ENCODE measurements around the gene C1QTNF6. TPM values are rescaled to one million over a fixed set of nuclear protein-coding genes. Genes with fewer than 3 reads are reported as not detected.

The C1QTNF6 gene
- total RNA-seq, 4 donors from 2014 or later = 1.7 to 4.8 (median 3.6) TPM

DNA sequence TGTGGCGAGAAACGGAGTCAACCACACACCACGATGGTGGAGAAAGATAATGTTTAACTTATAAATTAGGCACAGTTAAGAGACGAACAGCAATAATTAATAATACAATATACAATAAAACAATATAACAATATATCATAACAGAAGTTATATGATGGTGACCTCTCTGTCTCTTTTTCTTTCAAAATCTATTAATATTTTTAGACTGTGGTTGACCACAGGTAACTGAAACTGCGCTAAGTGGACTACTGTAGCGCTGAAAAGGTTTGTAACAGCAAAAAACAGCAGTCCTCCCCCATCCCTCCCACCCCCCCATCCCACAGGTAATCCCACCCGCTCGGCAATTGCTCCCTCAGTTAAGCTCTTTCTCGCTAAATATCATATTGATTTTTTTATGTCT, 27.8 kb upstream of the C1QTNF6 start:
- no peaks in the 10 kb centered on the region for H3K9me3 ChIP-seq
- TF ChIP-seq POLR2A (IDR thresholded peaks at IDR 0.05) = no peak
- TF ChIP-seq, protein P1, sequence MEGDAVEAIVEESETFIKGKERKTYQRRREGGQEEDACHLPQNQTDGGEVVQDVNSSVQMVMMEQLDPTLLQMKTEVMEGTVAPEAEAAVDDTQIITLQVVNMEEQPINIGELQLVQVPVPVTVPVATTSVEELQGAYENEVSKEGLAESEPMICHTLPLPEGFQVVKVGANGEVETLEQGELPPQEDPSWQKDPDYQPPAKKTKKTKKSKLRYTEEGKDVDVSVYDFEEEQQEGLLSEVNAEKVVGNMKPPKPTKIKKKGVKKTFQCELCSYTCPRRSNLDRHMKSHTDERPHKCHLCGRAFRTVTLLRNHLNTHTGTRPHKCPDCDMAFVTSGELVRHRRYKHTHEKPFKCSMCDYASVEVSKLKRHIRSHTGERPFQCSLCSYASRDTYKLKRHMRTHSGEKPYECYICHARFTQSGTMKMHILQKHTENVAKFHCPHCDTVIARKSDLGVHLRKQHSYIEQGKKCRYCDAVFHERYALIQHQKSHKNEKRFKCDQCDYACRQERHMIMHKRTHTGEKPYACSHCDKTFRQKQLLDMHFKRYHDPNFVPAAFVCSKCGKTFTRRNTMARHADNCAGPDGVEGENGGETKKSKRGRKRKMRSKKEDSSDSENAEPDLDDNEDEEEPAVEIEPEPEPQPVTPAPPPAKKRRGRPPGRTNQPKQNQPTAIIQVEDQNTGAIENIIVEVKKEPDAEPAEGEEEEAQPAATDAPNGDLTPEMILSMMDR (IDR thresholded peaks at IDR 0.05) = no peak
- 82 to 88% methylated on average over 9 of the region's 9 CpGs for WGBS, 2 donors
- H3K36me3 ChIP-seq = no peaks in the 10 kb centered on the region
- no peak for DNase-seq
- intact Hi-C loops (cut with DNase I) = no loop called here
- H3K4me3 ChIP-seq (replicated peaks in 1 of 3) = no peak overlapping the region
- H3K27ac ChIP-seq = no peak overlapping the region
- no peaks in the 10 kb centered on the region for H3K27me3 ChIP-seq
- H3K4me1 ChIP-seq = no peaks in the 10 kb centered on the region

DNA sequence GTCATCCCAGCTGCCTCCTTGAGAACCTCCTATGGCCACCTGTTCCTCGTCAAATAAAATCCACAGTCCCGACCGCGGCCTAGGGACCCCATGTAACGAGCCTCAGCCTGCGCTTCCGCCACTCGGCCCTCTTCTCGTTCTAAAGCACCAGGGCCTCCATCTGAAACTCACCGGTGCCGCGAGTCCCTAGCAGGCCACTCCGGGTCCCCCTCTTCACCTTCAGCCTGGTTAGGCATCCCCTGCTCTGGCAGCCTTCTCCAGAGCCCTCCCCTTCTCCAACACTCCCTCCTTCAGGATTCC, 26.6 kb upstream of the C1QTNF6 start:
- 75 to 78% methylated on average over 13 of the region's 13 CpGs for WGBS, 2 donors
- no peak for DNase-seq
- H3K27me3 ChIP-seq = no peaks in the 10 kb centered on the region
- intact Hi-C loops (cut with DNase I) = no loop called here
- no peak overlapping the region for H3K27ac ChIP-seq
- TF ChIP-seq, protein P1 (IDR thresholded peaks at IDR 0.05) = no peak
- TF ChIP-seq POLR2A (IDR thresholded peaks at IDR 0.05) = no peak
- no peaks in the 10 kb centered on the region for H3K36me3 ChIP-seq
- H3K4me1 ChIP-seq = no peaks in the 10 kb centered on the region
- H3K9me3 ChIP-seq = no peaks in the 10 kb centered on the region
- no peak overlapping the region for H3K4me3 ChIP-seq (replicated peaks in 1 of 3)

DNA sequence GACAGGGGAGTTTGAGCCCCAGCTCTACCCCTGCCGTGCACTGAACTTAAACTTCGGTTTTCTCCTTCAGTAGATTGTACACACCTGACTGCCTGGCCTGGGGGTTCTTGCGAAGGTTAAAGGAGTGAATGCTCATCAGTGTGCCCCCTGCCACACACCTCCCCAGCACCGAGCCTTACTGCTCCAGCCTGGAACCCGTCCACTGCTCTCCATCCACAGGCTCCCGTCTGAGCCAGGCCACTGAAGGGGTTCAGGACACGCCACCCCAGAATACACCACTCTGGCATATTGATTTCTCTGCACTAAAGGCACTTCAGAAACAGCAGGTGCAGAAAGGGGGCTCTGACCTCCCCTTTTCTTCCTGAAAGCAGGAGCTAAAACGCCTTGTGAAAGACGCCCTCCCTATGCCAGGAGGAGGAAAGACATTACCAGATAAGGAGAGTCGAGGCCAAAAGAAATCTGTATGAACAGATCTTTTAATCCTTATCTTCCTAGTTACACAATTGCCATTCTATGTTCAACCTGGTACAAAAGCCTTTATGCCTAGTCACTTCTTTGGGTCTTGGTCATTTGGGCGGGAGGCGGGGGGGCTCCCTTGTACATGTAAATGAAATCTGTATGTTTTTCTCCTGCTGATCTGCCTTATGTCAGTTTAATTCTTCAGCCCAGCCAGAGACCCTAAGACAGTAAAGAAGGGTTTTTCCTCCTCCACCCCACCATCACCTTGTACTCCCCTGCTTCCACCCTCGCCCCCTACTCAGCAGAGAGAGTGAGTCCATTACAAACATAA, 26.1 kb upstream of the C1QTNF6 start:
- H3K9me3 ChIP-seq = no peaks in the 10 kb centered on the region
- intact Hi-C loops (cut with DNase I) = no loop called here
- DNase-seq = no peak
- no peak overlapping the region for H3K4me3 ChIP-seq (replicated peaks in 1 of 3)
- H3K4me1 ChIP-seq = no peaks in the 10 kb centered on the region
- no peaks in the 10 kb centered on the region for H3K27me3 ChIP-seq
- no peaks in the 10 kb centered on the region for H3K36me3 ChIP-seq
- TF ChIP-seq, protein P1 (IDR thresholded peaks at IDR 0.05) = no peak
- no peak for TF ChIP-seq POLR2A (IDR thresholded peaks at IDR 0.05)
- 89 to 91% methylated on average over 13 of the region's 13 CpGs for WGBS, 2 donors
- H3K27ac ChIP-seq = no peak overlapping the region

DNA sequence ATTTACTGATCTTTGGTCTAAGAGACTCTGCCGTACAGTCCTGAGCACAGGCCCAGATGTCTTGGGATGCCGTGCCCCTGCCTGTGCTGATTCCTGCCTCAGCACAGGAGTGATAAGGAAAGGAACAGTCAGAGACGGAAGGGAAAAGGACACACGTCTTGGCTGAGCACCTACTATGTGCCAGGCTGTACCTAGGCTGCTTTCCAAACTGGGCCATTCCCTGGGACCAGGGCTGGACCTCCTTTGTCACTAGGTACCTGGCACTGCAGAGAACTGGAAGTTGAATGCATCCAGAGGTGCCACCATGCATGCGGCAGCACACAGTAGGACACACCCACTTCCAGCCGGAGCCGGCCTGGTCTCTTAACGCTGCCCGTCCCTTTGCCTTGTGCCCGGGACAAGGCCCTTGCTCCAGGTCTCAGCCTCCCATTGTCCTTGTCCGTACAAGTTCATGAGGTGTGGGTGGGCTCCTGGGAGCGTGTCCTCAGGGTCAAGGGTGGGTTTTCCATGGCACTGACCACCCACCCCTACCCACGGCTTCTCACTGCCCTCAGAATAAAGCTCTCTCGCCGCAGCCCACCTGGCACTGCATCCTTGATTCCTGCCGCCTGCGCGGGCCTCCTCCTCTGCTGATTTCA, 25.3 kb upstream of the C1QTNF6 start:
- intact Hi-C loops (cut with DNase I) = no loop called here
- Histone ChIP-seq H3K9me3 (no peaks in the 10 kb centered on the region), H3K27ac (no peak overlapping the region), H3K36me3 (no peaks in the 10 kb centered on the region), H3K4me1 (no peaks in the 10 kb centered on the region), H3K27me3 (no peaks in the 10 kb centered on the region), H3K4me3 (replicated peaks in 1 of 3) (no peak overlapping the region)
- TF ChIP-seq, protein P1 (IDR thresholded peaks at IDR 0.05) = no peak
- TF ChIP-seq POLR2A (IDR thresholded peaks at IDR 0.05) = no peak
- no peak for DNase-seq
- 87 to 95% methylated on average over 17 to 18 of the region's 18 CpGs for WGBS, 2 donors

DNA sequence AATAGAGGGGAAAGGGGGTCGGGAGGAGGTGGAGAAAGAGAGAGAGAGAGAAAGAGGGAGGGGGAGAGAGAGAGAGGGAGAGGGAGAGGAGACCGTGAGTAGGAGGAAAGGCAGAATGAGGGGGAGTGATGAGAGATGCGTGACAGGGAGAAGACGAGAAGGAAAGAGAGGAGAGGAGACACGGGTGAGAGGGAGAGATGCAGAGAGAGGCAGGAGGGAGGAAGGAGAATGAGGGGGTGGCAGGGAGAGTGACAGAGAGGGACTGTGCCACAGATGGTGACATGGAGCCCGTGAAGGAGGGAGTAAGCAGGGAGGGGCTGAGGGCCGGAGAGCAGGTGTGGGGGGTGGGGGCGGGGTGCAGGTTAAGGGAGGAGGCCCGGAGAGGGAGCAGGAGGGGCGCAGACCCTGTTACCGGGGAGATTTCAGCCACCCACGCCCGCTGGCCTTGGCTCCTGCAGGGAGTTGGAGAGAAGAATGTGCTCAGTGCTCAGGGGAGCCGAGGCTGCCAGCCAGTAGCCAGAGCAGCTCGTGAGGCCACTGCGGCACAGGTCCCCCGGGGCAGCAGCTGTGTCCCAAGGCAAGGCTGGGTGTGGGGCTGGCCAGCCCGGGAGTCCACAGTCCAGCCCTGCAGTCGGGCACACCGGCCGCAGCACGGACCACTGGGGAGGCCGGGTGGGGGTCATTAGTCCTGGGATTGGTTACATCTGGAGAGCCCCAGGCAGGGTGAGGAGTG, 24.3 kb upstream of the C1QTNF6 start, which contains the start of gene SSTR3:
SSTR3 (minus strand) TSS at position 304 of the 733 bp plus-strand sequence. CDS start 4,674 bp downstream, outside the sequence.
- H3K27ac ChIP-seq = no peak within 1 kb of the TSS
- TF ChIP-seq, protein P1 (IDR thresholded peaks at IDR 0.05) = no peak
- no peak for TF ChIP-seq POLR2A (IDR thresholded peaks at IDR 0.05)
- no peak within 1 kb of the TSS for H3K4me3 ChIP-seq (replicated peaks in 1 of 3)
- intact Hi-C loops (cut with DNase I) = no loop called here
- no peaks in the 10 kb centered on the region for H3K27me3 ChIP-seq
- H3K4me1 ChIP-seq = no peaks in the 10 kb centered on the region
- no peaks in the 10 kb centered on the region for H3K9me3 ChIP-seq
- no peaks in the 10 kb centered on the region for H3K36me3 ChIP-seq
- 14 to 33% methylated on average over 21 of the region's 23 CpGs for WGBS, 2 donors
- peak in 1 of 2 donors; percentile 22 for DNase-seq

All from thyroid gland (tissue), 4 donors.